Activated T-helper 1 cell treated with anti-CD3 and anti-CD28 coated beads, Interleukin-2, amount 50 U/mL, for 16 hours (primary cell): ENCODE data around the gene KIF1A.

ENCODE experiments used
- DNase-seq, 2 donors: peaks; one replicate each; pipeline ENCODE4 v3.0.0-alpha.2; 2020; ENCODE audit warnings: low read depth in 1 of 2, low spot score in 1 of 2

KIF1A gene

DNA sequence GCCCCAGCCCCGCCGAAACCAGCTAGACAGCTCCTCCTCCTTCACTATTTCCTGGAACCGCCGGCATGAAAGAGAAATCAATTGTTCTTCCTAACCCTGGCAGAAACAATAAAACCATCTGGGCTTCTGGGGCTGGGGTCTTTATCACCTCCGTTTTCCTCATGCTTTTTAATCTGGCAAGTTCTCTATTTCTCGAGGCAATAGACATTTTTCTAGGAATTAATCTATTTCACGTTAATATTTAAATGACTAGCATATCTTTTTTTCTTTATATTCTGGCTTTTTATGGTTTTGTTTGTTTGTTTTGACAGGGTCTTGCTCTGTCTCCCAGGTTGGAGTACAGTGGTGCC is 1.4 kb upstream of the KIF1A start:
- no peak for DNase-seq

DNA sequence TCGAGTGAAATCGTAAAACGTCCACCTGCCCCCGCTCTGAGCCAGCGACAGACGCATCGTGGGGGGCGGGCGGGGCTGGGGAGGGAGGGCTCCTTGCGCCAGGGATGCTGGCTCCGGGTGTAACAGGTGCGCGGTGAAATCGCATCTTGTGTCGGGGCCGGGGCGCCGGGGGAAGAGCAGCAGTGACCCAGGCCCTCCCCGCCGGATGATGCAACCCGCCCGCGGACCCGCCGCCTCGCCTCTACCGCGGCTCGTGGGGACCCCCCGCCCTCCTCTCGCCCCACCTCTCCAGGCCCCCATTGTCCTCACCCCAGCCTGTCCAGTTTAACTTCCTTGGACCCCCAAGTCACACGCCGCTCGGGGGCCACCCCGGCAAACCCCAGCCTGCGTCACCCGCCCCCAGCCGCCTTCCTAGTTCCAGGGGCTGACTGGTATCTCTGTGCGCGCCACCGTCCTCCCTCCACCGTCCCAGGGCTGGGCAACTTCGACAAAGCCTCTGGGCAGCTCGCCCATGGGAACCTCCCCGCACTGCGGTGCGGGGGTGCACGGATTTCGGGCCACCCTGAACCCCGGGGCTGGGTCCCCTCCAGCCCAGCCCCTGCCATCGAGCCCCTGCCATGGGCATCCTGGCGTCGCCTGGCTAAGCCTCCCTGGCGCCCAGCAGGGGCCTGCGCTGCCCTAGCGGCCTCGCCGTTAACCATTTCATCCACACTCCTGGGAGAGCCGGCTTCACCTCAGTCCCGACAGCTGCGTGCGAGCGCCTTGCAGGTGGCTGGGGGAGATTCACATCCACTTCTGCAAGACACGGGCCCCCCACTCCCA is 799 bp upstream of the KIF1A start:
- DNase-seq, result no peak

DNA sequence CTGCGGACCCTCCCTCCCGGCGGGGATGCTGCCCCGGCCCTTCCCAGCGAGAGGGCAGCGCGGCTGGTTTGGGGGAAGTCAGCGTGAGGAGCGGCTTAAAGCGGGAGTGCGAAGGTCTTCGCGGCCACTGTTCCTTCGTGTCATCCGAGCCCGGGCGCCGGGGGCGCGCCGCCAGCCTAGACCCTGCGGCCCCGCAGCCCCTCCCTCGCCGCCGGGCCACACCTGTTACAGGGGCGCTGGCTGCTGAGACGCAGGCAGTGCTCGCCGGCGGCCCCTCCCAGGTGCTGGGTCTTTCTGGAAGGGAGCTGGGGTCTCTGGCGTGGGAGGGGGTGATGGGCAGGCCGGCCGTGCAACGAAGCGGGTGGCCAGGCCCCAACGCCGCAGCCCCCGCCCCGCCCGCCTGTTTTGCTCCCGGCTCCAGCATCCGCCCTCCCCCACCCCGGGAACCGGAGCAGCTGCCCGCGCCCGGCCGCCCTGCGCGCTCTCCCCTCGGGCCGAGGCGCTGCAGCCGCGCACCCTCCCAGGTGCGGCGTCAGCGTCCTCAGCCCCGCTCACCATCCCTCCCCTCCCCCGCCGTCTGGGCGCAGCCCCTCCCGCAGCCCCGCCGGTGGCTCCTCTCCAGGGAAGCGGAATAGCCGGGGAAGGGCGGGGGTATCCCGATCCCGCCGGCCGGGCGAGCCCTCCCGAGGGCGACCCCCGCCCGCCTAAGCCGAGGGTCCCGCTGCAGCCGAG is 727 bp downstream of the KIF1A start:
- no peak for DNase-seq

DNA sequence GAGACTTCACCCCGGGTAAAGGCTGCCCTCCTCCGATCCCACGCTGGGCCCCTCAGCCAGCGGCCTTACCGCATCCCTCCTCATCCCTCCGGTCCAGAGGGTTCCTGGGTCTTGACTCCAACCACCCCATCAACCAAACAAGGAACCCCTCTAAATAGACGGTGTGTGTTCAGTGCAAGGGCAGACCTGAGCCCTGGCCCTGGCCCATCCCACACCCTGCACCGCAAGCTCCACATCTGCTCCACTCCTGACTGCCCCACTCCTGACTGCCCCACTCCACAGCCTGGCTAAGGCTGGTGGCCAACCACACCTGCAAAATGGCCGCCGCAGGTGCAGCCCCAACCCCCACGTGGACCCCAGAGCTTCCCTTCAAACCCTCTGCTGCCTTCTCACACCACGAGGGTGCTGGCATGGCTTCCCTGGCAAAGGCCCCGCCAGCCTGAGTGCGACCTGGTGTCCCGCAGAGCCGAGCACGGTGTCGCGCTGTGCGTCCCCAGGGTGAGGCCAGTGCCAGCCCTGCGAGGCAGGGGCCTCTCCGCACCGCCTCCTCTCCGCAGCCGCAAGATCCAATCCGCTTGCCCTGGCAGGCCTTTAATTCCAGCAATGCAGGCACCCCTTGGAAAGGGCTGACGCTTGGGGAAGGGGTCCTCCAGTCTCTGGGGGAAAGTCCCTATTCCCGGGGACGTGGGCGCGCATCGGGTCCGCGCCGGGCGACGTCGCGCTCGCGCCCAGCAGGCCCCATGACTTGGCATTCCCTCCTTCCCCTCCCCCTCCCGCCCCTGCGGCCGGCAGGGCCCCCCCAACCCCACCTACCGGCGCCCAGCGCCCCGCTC is 1.5 kb downstream of the KIF1A start:
- no peak for DNase-seq

DNA sequence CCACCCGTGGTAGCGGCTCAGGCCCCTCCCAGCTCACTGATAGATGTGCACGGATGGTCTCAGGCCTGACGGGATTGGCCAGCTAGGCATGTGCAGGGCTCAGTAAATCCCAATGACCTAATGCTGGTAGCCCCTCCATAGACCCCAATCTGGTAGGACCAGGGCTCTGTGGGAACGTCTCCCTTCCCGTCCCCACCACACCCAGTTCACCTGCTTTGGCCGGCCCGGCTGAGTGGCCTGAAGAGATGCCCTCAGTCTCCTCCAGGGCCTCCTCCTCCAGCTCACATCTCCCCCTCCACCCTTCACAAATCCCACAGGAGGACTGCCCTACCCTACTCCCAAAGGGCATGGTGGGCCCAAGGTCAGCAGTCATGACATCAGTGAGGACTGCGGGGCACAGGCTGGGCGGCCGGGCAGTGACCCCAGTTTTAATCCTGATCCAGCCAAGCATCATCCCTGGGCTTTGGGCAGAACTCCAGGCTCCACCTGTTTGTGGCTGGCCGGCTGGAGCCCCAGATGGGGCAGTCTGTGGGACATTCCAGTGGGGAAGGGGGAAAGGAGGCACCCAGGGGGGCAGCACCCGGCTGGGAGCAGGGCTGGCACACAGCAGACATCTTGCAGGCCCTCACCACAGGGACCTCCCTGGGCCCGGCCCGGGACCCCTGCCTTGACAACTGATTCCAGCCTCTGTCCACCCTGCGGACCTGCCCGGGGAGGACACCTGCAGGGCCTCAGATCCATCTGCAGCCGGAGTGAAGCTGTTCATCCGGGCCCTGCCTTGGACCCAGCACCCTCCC is 2.3 kb downstream of the KIF1A start:
- DNase-seq, result no peak

DNA sequence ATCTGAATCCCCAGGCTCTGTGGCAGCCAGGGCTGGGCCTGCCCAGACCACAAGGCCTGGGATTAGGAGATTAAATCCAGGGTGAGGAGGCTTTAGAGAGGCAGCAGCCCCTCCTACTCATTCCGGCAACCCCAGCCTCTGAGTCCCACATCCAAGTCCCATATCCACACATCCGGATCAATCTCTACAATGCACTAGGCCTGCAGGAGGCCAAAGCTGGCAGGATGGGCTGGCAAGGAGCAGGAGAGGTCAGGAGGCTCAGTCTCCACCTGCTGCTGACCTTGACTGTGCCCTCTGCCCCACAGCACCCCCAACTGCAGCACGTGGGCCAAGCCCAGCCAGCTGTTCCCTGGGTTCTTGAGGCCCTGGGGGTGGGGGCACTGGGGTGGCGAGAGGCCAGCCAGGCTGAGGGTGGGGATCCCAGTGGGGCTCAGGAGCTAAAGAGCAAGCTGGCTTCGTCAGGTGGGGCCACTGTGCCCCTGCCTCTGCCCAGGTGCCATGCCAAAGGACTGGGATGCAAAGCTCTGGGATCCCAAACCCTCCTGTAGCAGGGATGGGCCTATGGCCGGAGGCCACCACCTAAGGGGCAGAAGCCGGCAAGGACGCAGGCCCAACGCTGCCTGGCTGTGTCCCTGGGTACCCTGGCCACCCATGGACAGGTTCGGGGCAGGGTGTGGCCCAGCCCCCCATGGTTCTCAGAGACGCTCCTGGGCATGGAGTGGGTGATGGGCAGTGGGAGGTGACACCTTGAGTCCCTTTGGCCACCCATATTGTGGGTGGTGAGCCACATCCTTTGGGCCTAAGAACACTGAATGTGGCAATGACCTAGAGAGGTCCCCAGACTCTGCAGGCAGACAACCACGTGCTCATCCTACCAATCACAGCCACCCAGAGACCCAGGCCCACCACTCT is 3.2 kb downstream of the KIF1A start:
- no peak for DNase-seq

DNA sequence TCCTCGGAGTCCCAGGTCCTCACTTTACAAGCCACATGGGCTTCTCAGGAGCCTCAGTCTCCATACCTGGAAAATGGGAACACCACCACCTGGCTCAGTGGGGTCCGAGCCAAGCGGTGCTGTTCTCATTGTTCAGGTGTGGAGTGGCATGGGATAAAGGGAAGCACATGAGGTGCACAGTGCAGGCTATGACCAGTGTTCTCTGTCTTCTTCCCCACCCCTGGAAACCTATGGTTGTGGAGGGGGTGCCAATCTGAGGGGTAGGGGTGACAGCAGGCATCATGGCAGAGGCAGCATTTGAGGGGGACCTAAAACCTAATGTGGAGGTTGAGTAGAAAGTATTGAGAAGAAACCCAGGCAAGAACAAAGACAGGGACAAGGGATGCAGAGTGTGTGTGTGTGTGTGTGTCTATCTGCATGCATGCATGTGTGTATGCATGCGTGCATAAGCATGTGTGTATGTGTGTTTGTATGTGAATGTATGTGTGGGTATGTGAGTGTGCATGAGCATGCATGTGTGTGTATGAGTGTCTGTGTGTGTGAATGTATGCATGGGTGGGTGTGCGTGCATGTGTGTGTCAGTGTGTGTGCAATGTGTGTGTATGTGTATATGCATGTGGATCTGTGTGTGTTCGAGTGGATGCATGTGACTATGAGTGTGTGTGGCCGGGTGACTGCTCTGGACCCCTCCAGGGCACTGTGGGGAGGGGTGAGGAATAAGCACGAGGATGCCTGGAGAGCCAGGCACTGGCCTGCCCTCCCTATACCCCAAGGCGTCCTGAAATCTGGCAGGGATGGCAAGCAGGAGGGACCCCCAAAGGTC is 4.0 kb downstream of the KIF1A start:
- DNase-seq, result no peak

DNA sequence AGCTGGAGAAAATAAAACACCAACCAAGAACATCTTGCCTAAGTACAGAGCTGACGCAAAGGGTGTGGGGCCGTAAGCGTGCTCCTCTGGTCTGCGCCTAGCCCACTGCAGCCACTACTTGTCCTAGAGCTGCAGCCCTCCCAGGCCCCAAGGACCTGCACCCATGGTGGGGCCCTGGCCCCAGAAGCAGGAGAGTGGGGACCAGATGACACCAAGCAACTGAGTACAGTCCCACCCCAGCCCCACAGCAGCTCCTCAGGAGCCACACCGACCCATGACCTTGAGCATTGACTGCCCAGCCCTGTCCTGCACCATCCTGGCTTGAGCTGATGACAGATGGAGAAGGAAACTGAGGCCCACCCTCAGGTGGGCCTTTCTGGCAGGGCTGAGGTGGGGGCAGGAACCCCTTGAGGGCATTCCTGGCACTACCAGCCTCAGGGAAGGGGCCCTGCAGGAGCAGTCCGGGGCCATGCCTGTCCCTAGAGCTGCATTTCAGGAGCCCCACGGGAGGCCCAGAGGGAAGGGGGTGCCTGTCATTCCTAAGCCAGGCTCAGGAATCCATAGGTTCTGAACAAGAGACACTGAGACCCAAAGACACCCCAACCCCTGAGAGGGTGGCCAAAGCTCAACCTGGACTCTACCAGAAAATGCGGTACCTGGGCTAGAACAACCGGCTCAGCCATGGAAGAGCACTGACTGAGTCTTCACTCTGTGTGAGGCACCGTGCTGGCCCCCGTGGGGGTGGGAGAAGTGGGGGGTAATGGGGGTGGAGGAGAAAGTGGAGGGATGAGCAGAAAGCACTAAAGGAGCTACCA is 4.9 kb downstream of the KIF1A start:
- DNase-seq, result no peak

DNA sequence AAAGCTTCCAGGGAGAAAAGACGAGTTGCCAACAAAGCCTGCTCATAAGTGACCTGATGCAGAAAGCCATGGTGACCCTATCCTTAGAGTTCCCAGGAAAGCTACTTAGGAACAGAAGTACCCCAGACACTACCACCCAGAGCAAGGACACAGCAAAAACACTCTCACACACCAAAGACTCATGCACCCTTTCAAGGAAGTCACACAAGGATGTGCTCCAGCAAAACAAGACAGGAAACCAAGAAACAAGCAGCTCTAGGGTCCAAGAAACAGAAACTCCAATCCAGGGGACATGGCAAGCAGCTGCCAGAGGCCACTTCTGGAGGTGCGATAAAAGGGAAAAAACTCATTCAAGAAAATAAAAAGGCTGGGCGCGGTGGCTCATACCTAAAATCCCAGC is 5.7 kb downstream of the KIF1A start:
- DNase-seq, result no peak

DNA sequence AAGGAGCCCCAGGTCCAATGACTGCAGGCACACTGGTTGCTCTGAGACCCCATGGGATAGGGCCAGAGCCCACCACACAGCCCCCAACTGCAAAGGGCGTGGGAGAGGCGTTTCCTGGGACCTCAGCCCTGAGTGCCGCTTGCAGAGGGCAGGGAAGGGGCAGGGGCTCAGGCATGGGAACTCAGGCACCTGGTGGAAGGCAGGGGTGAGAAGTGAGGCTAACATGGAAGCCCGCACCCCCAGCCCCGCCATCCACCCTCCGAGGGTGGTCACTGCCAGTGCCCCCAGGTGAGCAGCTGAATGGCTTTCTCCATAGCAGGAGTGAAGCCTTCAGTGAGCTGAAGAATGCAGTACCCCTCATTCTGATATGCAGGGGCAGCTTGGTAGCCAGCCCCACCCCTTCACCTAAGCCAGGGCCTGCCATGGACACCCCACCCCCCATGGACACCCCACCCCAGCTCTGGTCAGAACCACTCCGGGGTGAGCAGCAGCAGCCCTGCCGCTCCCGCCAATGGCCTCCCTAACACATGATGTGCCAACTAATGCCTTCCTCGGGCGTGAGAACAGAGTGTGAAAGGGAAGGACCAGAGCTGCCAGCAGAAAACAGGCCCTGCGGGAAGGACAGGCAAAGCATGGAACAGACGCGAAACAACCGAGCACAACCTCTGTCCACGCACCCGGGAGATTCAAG is 6.6 kb downstream of the KIF1A start:
- no peak for DNase-seq

DNA sequence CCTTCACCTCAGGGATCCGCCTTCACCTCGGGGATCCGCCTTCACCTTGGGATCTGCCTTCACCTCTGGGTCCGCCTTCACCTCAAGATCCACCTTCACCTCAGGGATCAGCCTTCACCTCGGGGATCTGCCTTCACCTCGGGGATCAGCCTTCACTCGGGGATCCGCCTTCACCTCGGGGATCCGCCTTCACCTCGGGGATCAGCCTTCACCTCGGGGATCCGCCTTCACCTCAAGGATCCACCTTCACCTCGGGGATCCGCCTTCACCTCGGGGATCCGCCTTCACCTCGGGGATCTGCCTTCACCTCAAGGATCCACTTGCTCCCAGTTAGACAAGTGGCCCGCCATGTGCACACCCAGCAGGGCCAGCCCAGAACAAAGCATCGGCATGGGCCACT is 7.3 kb downstream of the KIF1A start:
- DNase-seq, result no peak

DNA sequence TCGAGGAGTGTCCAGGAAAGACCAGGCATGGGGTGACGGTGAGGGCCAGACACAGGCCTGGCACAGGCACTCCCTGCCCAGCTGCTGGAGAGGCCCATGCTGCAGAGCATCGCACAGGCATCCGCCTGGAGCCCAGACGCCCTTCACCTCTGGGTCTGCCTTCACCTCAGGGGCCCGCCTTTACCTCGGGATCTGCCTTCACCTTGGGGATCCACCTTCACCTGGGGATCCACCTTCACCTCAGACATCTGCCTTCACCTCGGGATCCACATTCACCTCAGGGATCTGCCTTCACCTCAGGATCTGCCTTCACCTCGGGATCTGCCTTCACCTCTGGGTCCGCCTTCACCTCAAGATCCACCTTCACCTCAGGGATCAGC is 7.7 kb downstream of the KIF1A start:
- DNase-seq, result no peak

DNA sequence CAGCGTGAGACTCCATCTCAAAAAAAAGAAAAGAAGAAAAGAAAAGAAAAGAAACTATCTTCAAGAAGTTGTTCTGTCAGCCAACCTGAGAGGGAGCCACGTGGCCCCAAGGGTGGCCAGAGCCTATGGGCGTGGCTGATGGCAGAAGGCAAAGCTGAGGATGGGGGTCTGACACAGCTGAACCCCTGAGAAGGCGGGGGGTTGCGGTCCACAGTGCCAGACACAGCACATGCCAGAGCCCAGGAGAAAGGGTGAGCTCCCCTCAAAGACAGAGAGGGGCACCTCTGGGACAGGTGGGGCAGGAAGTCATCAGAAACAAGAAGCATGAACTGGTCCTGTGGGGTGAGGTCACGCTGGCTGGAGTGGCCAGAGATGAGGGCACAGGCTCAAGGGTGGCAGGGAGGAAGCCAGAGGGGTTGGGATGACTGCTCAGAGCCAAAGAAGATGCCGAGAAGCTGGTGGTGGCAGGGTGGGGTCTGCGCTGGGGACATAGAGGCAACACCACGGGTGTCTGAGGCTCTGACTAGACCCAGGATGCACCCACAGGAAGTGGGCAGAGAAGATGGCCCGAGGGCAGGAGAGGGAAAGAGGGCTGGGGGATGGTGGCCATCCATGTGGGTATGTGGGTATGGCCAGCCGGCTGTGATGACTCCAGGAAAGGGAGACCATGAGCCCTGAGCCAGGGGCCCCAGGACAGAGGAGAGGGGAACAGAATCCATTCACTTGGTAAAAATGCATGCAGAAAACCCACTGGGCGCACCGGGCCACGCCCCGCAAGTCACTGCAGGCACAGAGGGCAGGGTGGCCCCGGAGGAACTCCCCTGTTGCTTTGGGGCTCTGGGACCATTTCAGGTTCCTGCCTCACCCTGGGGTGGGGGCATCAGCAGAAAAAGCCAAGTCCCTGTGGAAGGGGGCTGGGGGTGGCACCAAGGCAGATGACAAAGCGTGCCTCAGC is 8.4 kb downstream of the KIF1A start:
- no peak for DNase-seq

DNA sequence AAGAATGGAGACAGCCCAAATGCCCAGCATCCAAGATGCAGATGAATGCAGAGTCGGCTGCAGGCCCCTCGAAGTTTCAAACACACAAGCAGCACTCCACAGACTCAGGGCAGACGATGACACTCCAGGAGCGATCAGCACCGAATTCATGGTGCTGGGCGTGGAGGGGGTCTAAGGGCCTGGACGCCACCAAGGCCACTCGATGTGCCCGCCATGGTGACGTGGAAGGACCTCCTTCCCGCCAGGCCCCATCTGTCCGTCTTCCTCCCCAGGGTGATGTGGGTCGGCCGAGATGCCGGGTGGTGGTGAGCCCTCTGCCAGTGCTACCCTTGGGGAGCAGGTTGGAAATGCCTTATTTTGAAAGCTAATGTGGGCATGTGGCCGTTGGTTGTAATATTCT is 9.4 kb downstream of the KIF1A start:
- DNase-seq, result no peak

DNA sequence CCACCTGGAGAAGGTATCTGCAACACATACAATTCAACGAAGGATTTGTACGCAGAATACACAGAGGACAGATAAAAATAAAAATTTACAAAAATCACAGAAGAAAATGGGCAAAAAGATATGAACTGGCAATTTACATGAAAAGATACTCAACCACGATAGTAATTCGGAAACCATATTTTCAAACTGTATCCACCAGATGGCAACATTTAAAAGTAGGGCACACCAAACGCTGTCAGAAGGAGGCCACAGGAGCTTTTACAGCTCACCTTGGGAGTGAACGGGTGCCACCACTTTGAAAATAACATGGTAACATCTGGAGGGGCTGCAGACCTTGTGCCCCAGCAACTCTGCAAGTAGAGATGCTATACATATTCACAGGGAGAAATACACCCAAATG is 9.8 kb downstream of the KIF1A start:
- no peak for DNase-seq

DNA sequence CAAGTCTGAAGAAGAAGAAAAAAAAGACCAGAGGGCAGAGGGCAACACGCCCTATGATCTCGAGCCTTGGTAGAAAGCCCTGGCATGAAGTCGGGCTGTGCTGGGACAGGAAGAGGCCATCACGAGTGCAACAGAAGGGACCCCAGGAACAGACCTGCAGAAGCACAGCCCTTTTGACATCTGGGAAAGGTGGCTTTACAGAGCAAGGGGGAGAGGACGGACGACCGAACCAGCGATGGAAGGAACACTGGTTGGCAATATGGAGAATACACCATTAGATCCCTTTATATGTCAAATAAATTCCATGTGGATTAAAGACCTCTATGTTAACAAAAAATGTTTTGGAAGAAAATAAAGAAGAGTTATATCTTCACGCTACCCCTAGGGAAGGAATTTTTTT is 10.7 kb downstream of the KIF1A start:
- DNase-seq, result no peak

DNA sequence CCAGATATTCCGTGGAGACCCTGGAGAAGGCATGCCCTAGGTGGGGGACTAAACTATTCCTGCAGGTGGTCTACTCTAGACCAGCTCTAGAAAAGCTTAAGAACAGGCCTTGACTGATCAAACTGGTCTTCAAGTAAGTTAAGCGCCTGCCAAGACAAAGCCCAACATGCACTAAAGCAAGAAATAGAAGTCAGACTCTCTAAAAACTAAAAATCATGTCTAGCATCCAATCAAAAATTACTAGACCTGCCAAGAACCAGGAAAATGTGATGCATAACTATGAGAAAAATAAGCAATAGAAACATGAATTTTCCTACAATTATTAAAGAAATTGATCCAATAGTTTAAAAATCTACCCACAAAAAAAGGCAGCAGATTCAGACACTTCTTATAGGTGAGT is 13.6 kb downstream of the KIF1A start:
- DNase-seq, result no peak
